HEK293 (cell line): ENCODE data around the gene PIP5K1B.

Experiments
- CTCF ChIA-PET: fragments of 350-600 bp; formaldehyde crosslinking; extraction: SDS; loops from one replicate; lab custom pipeline; 2021; ENCODE audit warnings: antibody characterized with exemption; lab: Yijun Ruan, JAX
- POLR2A ChIA-PET: fragments of 300-600 bp; formaldehyde crosslinking; extraction: SDS; loops from one replicate; lab custom pipeline; 2020; ENCODE audit warnings: antibody characterized with exemption, inconsistent platforms; lab: Yijun Ruan, JAX
- H3K27ac ChIP-seq: fragments of 200-500 bp; sonication (Bioruptor generic); 2 replicates; pipeline ENCODE4 v1.5.1; 2014; ENCODE audit warnings: low read depth, low read length, control low read depth, inconsistent platforms; ENCODE audit errors: extremely low read depth
- H3K36me3 ChIP-seq, 2 experiments: fragments of 200-500 bp in 1 of 2; sonication (Bioruptor generic) in 1 of 2; 1 replicate in 1 of 2; 2 replicates in 1 of 2; pipeline ENCODE4 v1.5.1; 2014 to 2017; ENCODE audit warnings: inconsistent platforms in 2 of 2, low read length in 2 of 2; ENCODE audit not compliant: control insufficient read depth in 2 of 2, insufficient read depth in 1 of 2
- H3K4me1 ChIP-seq: fragments of 200-500 bp; sonication (Bioruptor generic); 2 replicates; pipeline ENCODE4 v1.5.1; 2014; ENCODE audit warnings: mild to moderate bottlenecking, low read length, inconsistent platforms; ENCODE audit not compliant: control insufficient read depth, insufficient read depth
- H3K4me3 ChIP-seq: 2 replicates; pipeline ENCODE4 v1.5.1; 2011; ENCODE audit warnings: low read depth, mild to moderate bottlenecking, control low read depth, low read length, moderate library complexity
- H3K9me3 ChIP-seq: fragments of 200-500 bp; sonication (Bioruptor generic); 2 replicates; pipeline ENCODE4 v1.5.1; 2014; ENCODE audit warnings: low read depth, low read length, inconsistent platforms; ENCODE audit not compliant: control insufficient read depth, insufficient read depth
- IKZF3 ChIP-seq: fragments of 450-650 bp; IDR thresholded peaks from 2 replicates; pipeline ENCODE4 v1.5.0; 2018; ENCODE audit warnings: missing biosample characterization, mild to moderate bottlenecking, missing genetic modification characterization, moderate library complexity
- KLF9 ChIP-seq: fragments of 450-650 bp; formaldehyde crosslinking; IDR thresholded peaks from 2 replicates; pipeline ENCODE4 v1.5.1; 2016; ENCODE audit warnings: missing biosample characterization, missing genetic modification characterization, low read depth
- SP2 ChIP-seq: fragments of 450-650 bp; formaldehyde crosslinking; IDR thresholded peaks from 2 replicates; pipeline ENCODE4 v1.5.1; 2016; ENCODE audit warnings: missing biosample characterization, missing genetic modification characterization
- SP7 ChIP-seq: fragments of 450-650 bp; formaldehyde crosslinking; IDR thresholded peaks from 2 replicates; pipeline ENCODE4 v1.5.1; 2016; ENCODE audit warnings: missing biosample characterization, missing genetic modification characterization
- YY1 ChIP-seq: fragments of 450-650 bp; formaldehyde crosslinking; IDR thresholded peaks from 2 replicates; pipeline ENCODE4 v1.5.1; 2018; ENCODE audit warnings: missing biosample characterization, missing genetic modification characterization
- ZFP69B ChIP-seq: fragments of 450-650 bp; formaldehyde crosslinking; IDR thresholded peaks from 2 replicates; pipeline ENCODE4 v1.5.1; 2016; ENCODE audit warnings: missing biosample characterization, missing genetic modification characterization
- ZNF114 ChIP-seq: fragments of 450-650 bp; formaldehyde crosslinking; IDR thresholded peaks from 2 replicates; pipeline ENCODE4 v1.5.0; 2017; ENCODE audit warnings: missing biosample characterization, missing genetic modification characterization
- ZNF146 ChIP-seq: fragments of 450-650 bp; formaldehyde crosslinking; IDR thresholded peaks from 2 replicates; pipeline ENCODE4 v1.5.1; 2016; ENCODE audit warnings: missing biosample characterization, missing genetic modification characterization
- ZNF211 ChIP-seq: fragments of 450-650 bp; formaldehyde crosslinking; IDR thresholded peaks from 2 replicates; pipeline ENCODE4 v1.5.1; 2016; ENCODE audit warnings: low read depth, missing biosample characterization, missing genetic modification characterization
- ZNF473 ChIP-seq: fragments of 450-650 bp; formaldehyde crosslinking; IDR thresholded peaks from 2 replicates; pipeline ENCODE4 v1.5.1; 2017; ENCODE audit warnings: missing biosample characterization, missing genetic modification characterization
- ZNF514 ChIP-seq: fragments of 450-650 bp; formaldehyde crosslinking; IDR thresholded peaks from 2 replicates; pipeline ENCODE4 v1.5.1; 2016; ENCODE audit warnings: missing biosample characterization, missing genetic modification characterization
- ZNF548 ChIP-seq: fragments of 450-650 bp; formaldehyde crosslinking; IDR thresholded peaks from 2 replicates; pipeline ENCODE4 v1.5.1; 2016; ENCODE audit warnings: missing biosample characterization, missing genetic modification characterization
- ZNF585B ChIP-seq: fragments of 450-650 bp; formaldehyde crosslinking; IDR thresholded peaks from 2 replicates; pipeline ENCODE4 v1.5.1; 2016; ENCODE audit warnings: missing biosample characterization, missing genetic modification characterization
- ZNF626 ChIP-seq: fragments of 450-650 bp; sonication (Bioruptor Pico); formaldehyde crosslinking; IDR thresholded peaks from 2 replicates; pipeline ENCODE4 v1.5.1; 2018; ENCODE audit warnings: missing biosample characterization, missing genetic modification characterization, inconsistent platforms
- ZNF658 ChIP-seq: fragments of 450-650 bp; formaldehyde crosslinking; IDR thresholded peaks from 2 replicates; pipeline ENCODE4; 2016; ENCODE audit warnings: missing biosample characterization, missing genetic modification characterization
- ZNF670 ChIP-seq: fragments of 450-650 bp; formaldehyde crosslinking; IDR thresholded peaks from 2 replicates; pipeline ENCODE4 v1.5.1; 2016; ENCODE audit warnings: missing biosample characterization, missing genetic modification characterization, low read depth
- ZSCAN16 ChIP-seq: fragments of 450-650 bp; formaldehyde crosslinking; IDR thresholded peaks from 2 replicates; pipeline ENCODE4 v1.5.1; 2016; ENCODE audit warnings: missing biosample characterization, missing genetic modification characterization
- TF ChIP-seq, protein P1 (sequence below): fragments of 450-650 bp; formaldehyde crosslinking; IDR thresholded peaks from 2 replicates; pipeline ENCODE4 v1.5.1; 2017; ENCODE audit warnings: missing biosample characterization, missing genetic modification characterization
- TF ChIP-seq, protein P2 (sequence below): fragments of 450-650 bp; formaldehyde crosslinking; IDR thresholded peaks from 2 replicates; pipeline ENCODE4 v1.5.1; 2016; ENCODE audit warnings: missing biosample characterization, missing genetic modification characterization
- TF ChIP-seq, protein P3 (sequence below): fragments of 450-650 bp; formaldehyde crosslinking; IDR thresholded peaks from 2 replicates; pipeline ENCODE4 v1.5.1; 2016; ENCODE audit warnings: missing biosample characterization, missing genetic modification characterization, borderline replicate concordance

The PIP5K1B gene

DNA sequence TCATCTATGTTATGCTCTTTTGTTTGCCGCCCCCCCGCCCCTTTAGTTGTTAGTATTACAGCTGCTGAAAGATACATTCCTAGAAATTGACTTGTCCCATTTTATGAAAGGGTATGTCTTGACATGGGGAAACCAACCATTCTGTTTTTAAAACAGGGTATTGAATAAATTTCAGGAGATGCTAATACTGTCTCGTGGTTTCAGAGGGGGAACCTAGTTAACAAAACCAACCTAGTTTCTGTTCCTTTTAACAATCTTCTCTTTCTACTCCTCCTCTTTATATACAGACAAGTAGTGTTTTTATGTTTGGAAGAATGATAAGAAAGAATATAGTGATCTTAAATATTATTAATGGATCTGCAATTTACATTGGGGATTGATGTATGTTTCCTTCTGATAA lies 3.5 kb downstream of the PIP5K1B start:
- no peak for TF ChIP-seq ZNF114
- TF ChIP-seq ZSCAN16 (tag by site-specific recombination), result no peak
- no peak for TF ChIP-seq YY1 (tag by site-specific recombination)
- TF ChIP-seq ZNF211 (tag by site-specific recombination), result no peak
- no peak for TF ChIP-seq IKZF3 (tag by site-specific recombination)
- TF ChIP-seq ZFP69B (tag by site-specific recombination), result no peak
- TF ChIP-seq ZNF585B, result no peak
- TF ChIP-seq ZNF658 (tag by site-specific recombination), result no peak
- TF ChIP-seq, protein P1, sequence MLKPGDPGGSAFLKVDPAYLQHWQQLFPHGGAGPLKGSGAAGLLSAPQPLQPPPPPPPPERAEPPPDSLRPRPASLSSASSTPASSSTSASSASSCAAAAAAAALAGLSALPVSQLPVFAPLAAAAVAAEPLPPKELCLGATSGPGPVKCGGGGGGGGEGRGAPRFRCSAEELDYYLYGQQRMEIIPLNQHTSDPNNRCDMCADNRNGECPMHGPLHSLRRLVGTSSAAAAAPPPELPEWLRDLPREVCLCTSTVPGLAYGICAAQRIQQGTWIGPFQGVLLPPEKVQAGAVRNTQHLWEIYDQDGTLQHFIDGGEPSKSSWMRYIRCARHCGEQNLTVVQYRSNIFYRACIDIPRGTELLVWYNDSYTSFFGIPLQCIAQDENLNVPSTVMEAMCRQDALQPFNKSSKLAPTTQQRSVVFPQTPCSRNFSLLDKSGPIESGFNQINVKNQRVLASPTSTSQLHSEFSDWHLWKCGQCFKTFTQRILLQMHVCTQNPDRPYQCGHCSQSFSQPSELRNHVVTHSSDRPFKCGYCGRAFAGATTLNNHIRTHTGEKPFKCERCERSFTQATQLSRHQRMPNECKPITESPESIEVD (tag by site-specific recombination), result no peak
- no peak for TF ChIP-seq ZNF473 (tag by site-specific recombination)
- no peak for TF ChIP-seq ZNF670 (tag by site-specific recombination)
- TF ChIP-seq, protein P2, sequence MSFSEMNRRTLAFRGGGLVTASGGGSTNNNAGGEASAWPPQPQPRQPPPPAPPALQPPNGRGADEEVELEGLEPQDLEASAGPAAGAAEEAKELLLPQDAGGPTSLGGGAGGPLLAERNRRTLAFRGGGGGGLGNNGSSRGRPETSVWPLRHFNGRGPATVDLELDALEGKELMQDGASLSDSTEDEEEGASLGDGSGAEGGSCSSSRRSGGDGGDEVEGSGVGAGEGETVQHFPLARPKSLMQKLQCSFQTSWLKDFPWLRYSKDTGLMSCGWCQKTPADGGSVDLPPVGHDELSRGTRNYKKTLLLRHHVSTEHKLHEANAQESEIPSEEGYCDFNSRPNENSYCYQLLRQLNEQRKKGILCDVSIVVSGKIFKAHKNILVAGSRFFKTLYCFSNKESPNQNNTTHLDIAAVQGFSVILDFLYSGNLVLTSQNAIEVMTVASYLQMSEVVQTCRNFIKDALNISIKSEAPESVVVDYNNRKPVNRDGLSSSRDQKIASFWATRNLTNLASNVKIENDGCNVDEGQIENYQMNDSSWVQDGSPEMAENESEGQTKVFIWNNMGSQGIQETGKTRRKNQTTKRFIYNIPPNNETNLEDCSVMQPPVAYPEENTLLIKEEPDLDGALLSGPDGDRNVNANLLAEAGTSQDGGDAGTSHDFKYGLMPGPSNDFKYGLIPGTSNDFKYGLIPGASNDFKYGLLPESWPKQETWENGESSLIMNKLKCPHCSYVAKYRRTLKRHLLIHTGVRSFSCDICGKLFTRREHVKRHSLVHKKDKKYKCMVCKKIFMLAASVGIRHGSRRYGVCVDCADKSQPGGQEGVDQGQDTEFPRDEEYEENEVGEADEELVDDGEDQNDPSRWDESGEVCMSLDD (tag by site-specific recombination), result no peak
- no peak for TF ChIP-seq ZNF626 (tag by site-specific recombination)
- TF ChIP-seq, protein P3, sequence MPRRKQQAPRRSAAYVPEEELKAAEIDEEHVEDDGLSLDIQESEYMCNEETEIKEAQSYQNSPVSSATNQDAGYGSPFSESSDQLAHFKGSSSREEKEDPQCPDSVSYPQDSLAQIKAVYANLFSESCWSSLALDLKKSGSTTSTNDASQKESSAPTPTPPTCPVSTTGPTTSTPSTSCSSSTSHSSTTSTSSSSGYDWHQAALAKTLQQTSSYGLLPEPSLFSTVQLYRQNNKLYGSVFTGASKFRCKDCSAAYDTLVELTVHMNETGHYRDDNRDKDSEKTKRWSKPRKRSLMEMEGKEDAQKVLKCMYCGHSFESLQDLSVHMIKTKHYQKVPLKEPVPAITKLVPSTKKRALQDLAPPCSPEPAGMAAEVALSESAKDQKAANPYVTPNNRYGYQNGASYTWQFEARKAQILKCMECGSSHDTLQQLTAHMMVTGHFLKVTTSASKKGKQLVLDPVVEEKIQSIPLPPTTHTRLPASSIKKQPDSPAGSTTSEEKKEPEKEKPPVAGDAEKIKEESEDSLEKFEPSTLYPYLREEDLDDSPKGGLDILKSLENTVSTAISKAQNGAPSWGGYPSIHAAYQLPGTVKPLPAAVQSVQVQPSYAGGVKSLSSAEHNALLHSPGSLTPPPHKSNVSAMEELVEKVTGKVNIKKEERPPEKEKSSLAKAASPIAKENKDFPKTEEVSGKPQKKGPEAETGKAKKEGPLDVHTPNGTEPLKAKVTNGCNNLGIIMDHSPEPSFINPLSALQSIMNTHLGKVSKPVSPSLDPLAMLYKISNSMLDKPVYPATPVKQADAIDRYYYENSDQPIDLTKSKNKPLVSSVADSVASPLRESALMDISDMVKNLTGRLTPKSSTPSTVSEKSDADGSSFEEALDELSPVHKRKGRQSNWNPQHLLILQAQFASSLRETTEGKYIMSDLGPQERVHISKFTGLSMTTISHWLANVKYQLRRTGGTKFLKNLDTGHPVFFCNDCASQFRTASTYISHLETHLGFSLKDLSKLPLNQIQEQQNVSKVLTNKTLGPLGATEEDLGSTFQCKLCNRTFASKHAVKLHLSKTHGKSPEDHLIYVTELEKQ (tag by site-specific recombination), result no peak
- TF ChIP-seq ZNF548 (tag by site-specific recombination), result no peak
- no peak for TF ChIP-seq KLF9 (tag by site-specific recombination)
- no peak for TF ChIP-seq SP7 (tag by site-specific recombination)
- TF ChIP-seq SP2 (tag by site-specific recombination), result no peak
- TF ChIP-seq ZNF514 (tag by site-specific recombination), result no peak
- no peak for TF ChIP-seq ZNF146 (tag by site-specific recombination)
- H3K4me1 ChIP-seq, result no peaks in the 10 kb centered on the region
- ChIA-PET CTCF (interaction anchor here (0.5 to 1.0 kb wide), 4 partner anchors 130 to 325 kb away, joined by 3 to 4 read pairs (median 3); no protein-coding TSS in a partner anchor), POLR2A (interaction anchor here (0.6 kb wide), 1 partner anchor 144 kb away, joined by 11 read pairs; no protein-coding TSS in a partner anchor)
- no peak overlapping the region for H3K4me3 ChIP-seq
- no peaks in the 10 kb centered on the region for H3K36me3 ChIP-seq
- no peak overlapping the region for H3K27ac ChIP-seq
- H3K9me3 ChIP-seq, result no peaks in the 10 kb centered on the region
